CD4-positive, alpha-beta T cell treated with Interleukin-17A for 4 hours (primary cell): ENCODE data around the gene UBE2K.
"Not testable (repeated sequence)": the region's sequence is repeated elsewhere in the genome, so short reads cannot be mapped to it uniquely, and the experiment has no call there.

Source experiments
- DNase-seq: peaks from one replicate; pipeline ENCODE4 v3.0.0-alpha.2; 2020; ENCODE audit warnings: mixed read lengths

Gene UBE2K

DNA sequence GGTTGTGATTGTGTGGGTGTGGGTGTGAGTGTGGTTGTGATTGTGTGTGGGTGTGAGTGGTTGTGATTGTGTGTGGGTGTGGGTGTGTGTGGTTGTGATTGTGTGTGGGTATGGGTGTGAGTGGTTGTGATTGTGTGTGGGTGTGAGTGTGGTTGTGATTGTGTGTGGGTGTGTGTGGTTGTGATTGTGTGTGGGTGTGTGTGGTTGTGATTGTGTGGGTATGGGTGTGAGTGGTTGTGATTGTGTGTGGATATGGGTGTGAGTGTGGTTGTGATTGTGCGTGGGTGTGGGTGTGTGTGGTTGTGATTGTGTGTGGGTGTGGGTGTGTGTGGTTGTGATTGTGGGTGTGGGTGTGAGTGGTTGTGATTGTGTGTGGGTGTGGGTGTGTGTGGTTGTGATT is 115.1 kb downstream of the UBE2K start:
- DNase-seq, result not testable (repeated sequence)

DNA sequence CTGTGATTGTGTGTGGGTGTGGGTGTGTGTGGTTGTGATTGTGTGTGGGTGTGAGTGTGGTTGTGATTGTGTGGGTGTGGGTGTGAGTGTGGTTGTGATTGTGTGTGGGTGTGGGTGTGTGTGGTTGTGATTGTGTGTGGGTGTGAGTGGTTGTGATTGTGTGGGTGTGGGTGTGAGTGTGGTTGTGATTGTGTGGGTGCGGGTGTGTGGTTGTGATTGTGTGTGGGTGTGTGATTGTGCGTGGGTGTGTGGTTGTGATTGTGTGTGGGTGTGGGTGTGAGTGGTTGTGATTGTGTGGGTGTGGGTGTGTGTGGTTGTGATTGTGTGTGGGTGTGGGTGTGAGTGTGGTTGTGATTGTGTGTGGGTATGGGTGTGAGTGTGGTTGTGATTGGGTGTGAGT is 115.8 kb downstream of the UBE2K start:
- not testable (repeated sequence) for DNase-seq

DNA sequence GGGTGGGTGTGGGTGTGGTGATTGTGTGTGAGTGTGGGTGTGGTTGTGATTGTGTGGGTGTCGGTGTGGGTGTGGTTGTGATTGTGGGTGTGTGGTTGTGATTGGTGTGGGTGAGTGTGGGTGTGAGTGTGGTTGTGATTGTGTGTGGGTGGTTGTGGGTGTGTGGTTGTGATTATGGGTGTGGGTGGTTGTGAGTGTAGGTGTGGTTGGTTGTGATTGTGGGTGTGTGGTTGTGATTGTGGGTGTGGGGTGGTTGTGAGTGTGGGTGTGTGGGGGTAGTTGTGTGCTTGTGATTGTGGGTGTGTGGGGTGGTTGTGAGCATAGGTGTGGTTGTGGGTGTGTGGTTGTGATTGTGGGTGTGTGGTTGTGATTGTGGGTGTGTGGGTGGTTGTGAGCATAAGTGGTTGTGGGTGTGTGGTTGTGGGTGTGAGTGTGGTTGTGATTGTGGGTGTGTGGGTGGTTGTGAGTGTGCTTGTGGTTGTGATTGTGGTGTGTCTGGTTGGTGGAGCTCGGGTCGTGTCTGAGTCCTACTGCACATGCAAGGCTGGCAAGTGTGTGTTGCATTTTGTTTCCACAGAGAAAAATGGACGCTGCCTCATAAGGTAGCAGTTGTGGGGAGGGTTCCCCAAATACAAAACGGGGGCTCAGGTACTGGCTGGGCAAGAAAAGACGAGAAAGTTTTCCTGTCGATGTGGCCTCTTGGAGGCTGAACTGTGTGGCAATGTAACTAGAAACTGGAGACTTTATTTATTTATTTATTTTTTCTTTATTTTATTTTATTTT is 116.7 kb downstream of the UBE2K start:
- no peak for DNase-seq

DNA sequence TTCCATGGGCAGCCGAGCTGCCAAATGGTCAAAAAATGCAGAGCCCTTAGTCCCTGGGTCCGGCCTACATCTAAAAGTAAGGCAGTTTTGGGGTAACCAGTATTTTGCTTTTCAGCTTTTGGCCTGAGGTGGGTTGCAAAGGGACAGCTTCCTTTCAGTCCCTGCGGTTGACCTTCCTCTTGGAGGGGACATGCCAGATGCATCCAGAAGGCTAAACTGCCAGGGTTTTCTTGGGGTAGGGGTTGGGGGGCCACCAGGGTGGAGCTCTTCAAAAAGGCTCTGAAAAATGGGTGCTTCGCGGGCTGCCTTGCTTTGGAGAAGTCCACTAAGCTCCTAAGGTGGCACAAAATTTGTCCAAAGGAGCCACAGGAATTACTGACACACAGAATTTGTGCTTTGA is 120.7 kb downstream of the UBE2K start:
- no peak for DNase-seq

DNA sequence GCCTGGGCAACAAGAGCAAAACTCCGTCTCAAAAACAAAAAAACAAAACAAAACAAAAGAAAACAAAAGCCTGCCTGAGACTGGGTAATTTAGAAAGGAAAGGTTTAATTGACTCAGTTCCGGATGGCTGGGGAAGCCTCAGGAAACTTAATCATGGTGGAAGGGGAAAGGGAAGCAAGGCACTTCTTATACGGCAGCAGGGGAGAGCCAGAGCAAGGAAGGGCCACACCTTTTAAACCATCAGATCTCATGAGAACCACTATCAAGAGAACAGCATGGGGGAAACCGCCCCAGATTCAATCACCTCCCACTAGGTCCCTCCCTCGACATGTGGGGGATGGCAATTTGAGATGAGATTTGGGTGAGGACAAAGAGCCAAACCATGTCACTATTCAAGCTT is 122.2 kb downstream of the UBE2K start:
- no peak for DNase-seq

DNA sequence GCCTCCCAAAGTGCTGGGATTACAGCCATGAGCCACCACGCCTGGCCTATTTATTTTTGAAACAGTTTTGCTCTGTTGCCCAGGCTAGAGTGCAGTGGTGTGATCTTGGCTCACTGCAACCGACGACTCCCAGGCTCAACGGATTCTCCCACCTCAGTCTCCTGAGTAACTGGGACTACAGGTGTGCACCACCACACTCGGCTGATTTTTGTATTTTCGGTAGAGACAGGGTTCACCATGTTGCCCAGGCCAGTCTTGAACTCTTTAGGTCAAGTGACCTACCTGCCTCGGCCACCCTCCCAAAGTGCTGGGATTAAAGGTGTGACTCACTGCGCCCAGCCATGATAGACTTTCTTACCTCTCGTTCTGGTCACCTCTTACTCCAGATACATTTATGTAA is 124.0 kb downstream of the UBE2K start:
- no peak for DNase-seq

DNA sequence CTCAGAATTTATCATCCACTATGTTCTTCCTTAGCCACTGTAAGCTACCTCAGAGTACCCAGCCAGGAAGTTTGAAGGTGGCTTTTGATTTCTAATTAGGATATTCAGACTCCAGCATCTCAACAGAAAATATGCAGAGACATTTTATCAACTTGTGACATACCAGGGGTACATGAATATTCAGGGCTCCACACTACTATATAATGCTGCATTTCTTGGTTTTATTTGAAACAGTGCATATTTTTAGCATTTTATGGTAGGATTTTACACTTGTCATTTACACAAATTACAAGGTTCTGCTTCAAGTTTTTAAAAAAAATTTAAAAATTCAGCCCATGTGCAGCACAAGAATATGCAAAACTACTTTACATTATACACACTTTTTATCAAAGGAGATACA is 124.7 kb downstream of the UBE2K start:
- DNase-seq, result no peak

DNA sequence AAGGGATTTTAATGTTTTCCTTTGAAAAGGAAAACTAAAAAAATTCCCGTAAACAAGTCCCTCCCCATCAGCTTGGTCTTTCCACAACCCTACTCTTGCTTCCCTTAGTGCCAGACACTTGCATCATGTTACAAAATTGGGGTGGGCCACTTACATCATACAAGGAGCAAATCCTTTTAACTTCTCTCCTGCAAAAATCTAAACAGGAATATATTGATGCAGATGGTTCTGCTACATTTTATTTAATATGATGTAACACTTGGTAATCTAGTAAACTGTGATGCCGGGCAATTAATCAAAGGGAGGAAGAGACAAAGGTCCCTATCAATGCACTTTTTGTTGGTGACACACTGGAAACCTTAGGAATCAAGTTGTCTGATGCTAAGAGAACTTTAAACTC is 125.3 kb downstream of the UBE2K start:
- no peak for DNase-seq

DNA sequence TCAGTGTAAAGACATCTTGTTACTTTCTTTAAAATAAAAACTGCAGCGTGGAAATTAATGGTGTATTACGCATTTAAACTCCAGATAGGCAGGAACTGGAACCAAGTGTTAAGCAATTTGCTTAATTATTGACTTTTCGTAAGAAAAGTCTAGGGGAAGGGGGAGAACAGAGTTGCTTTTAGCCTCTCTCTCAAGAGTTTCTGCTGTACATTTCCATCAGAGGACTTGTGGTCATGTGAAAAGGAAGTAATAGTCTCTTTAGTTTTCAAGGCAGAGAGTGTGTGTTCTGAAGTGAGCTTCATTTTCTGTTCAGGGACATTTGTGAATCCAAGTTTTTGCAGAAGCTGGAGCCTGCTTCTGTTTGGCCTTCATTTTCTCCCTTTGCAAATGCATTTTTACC is 127.2 kb downstream of the UBE2K start:
- DNase-seq, result no peak

DNA sequence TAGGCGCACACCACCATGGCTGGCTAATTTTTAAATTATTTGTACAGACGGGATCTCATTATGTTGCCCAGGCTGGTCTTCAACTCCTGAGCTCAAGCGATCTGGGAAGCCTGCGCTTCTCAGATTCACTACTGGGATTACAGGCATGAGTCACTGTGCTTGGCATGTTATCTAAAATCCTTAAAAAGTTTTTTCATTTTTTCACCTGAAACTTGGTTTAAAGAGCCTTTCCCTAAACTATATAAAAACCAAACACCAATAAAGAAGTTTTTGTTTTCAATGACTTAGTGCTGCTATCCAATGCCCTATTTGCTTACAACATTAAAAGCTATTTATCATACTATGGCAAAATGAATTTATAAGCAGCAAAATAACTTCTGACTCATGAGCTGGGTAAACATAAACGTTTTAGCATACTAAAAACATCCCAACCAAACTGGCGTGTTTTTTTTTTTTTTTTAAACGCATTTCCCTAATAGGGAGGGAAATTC is 127.8 kb downstream of the UBE2K start:
- DNase-seq, result no peak
